ENCODE measurements around the gene TSEN34.

TSEN34 gene

GRCh38 chr19:54178581-54179261 is 12.4 kb upstream of the TSEN34 start:
- H2AFZ ChIP-seq (ENCODE audit: low read depth, low read length) = no peak overlapping the region
- no peak overlapping the region for H4K91ac ChIP-seq (ENCODE audit: low read length)
- H2BK15ac ChIP-seq (ENCODE audit: low read depth, poor library complexity, severe bottlenecking) = no peak overlapping the region
- H2BK120ac ChIP-seq (ENCODE audit: low read depth, low read length) = no peak overlapping the region
- no peak overlapping the region for H3K9ac ChIP-seq (ENCODE audit: low read length)
- peaks cover 34% of the 10 kb centered on the region for H3K79me1 ChIP-seq (replicated peaks; ENCODE audit: low read length, poor library complexity, severe bottlenecking)
- H2BK5ac ChIP-seq (ENCODE audit: low read depth, low read length, poor library complexity, severe bottlenecking) = no peak overlapping the region
- no peak for DNase-seq
- H2BK12ac ChIP-seq (ENCODE audit: low read length in 2 of 2) = peak overlapping the region in 1 of 2 experiments; percentile 3
- no peaks in the 10 kb centered on the region for H3K9me3 ChIP-seq (ENCODE audit: control insufficient read depth, low read length)
- no peak overlapping the region for H3K23ac ChIP-seq (ENCODE audit: low read length in 2 of 2)
- H4K8ac ChIP-seq (ENCODE audit: low read length) = no peak overlapping the region
- no peak overlapping the region for H3K18ac ChIP-seq (ENCODE audit: low read depth in 1 of 2, low read length in 2 of 2)
- H3K14ac ChIP-seq (ENCODE audit: low read length in 2 of 2) = no peak overlapping the region
- no peak overlapping the region for H3K4me3 ChIP-seq (ENCODE audit: insufficient read depth in 1 of 2, low read depth in 1 of 2, low read length in 2 of 2)
- H3K4me1 ChIP-seq (ENCODE audit: control insufficient read depth, insufficient read depth, low read depth, low read length) = peaks cover 4% of the 10 kb centered on the region
- WGBS = 80% methylated on average over 23 of the region's 23 CpGs
- no peak overlapping the region for H3K4me2 ChIP-seq (ENCODE audit: low read length, poor library complexity, severe bottlenecking)
- H3K4ac ChIP-seq (ENCODE audit: low read depth in 1 of 2, low read length in 2 of 2) = no peak overlapping the region
- H3K27me3 ChIP-seq (ENCODE audit: control insufficient read depth in 1 of 2, insufficient read depth in 1 of 2, low read length in 2 of 2) = no peaks in the 10 kb centered on the region
- H2AK5ac ChIP-seq (ENCODE audit: low read length, severe bottlenecking) = no peak overlapping the region
- peaks cover 52 to 64% of the 10 kb centered on the region in 2 experiments for H3K36me3 ChIP-seq (ENCODE audit: control insufficient read depth in 1 of 2, insufficient read depth in 2 of 2, low read depth in 1 of 2, low read length in 2 of 2)
- H3K27ac ChIP-seq (ENCODE audit: low read length, poor library complexity, severe bottlenecking) = no peak overlapping the region

- Histone ChIP-seq H2BK12ac (ENCODE audit: low read length in 2 of 2) (no peak overlapping the region), H4K8ac (ENCODE audit: low read length) (no peak overlapping the region), H3K9ac (ENCODE audit: low read length) (no peak overlapping the region), H2BK15ac (ENCODE audit: low read depth, poor library complexity, severe bottlenecking) (no peak overlapping the region), H3K4ac (ENCODE audit: low read depth in 1 of 2, low read length in 2 of 2) (no peak overlapping the region), H3K23ac (ENCODE audit: low read length in 2 of 2) (no peak overlapping the region), H3K27me3 (ENCODE audit: control insufficient read depth in 1 of 2, insufficient read depth in 1 of 2, low read length in 2 of 2) (no peaks in the 10 kb centered on the region), H2AK5ac (ENCODE audit: low read length, severe bottlenecking) (no peak overlapping the region), H3K79me1 (replicated peaks; ENCODE audit: low read length, poor library complexity, severe bottlenecking) (peaks cover 38% of the 10 kb centered on the region), H3K9me3 (ENCODE audit: control insufficient read depth, low read length) (no peaks in the 10 kb centered on the region), H2AFZ (ENCODE audit: low read depth, low read length) (no peak overlapping the region), H3K4me3 (ENCODE audit: insufficient read depth in 1 of 2, low read depth in 1 of 2, low read length in 2 of 2) (no peak overlapping the region), H3K4me2 (ENCODE audit: low read length, poor library complexity, severe bottlenecking) (no peak overlapping the region), H2BK120ac (ENCODE audit: low read depth, low read length) (no peak overlapping the region), H3K18ac (ENCODE audit: low read depth in 1 of 2, low read length in 2 of 2) (no peak overlapping the region), H3K36me3 (ENCODE audit: control insufficient read depth in 1 of 2, insufficient read depth in 2 of 2, low read depth in 1 of 2, low read length in 2 of 2) (peaks cover 56 to 59% of the 10 kb centered on the region in 2 experiments), H3K27ac (ENCODE audit: low read length, poor library complexity, severe bottlenecking) (no peak overlapping the region), H3K14ac (ENCODE audit: low read length in 2 of 2) (no peak overlapping the region), H3K4me1 (ENCODE audit: control insufficient read depth, insufficient read depth, low read depth, low read length) (peaks cover 2% of the 10 kb centered on the region), H4K91ac (ENCODE audit: low read length) (peak overlapping the region; percentile 54), H2BK5ac (ENCODE audit: low read depth, low read length, poor library complexity, severe bottlenecking) (no peak overlapping the region)
- DNase-seq = no peak
- 94% methylated on average over 10 of the region's 10 CpGs for WGBS
Measured at GRCh38 chr19:54179262-54179852, 11.8 kb upstream of the TSEN34 start.

GRCh38 chr19:54179921-54180461 is 11.1 kb upstream of the TSEN34 start:
- Histone ChIP-seq H4K8ac (ENCODE audit: low read length) (no peak overlapping the region), H2BK5ac (ENCODE audit: low read depth, low read length, poor library complexity, severe bottlenecking) (no peak overlapping the region), H3K14ac (ENCODE audit: low read length in 2 of 2) (no peak overlapping the region), H3K9ac (ENCODE audit: low read length) (no peak overlapping the region), H3K4me2 (ENCODE audit: low read length, poor library complexity, severe bottlenecking) (no peak overlapping the region), H2BK120ac (ENCODE audit: low read depth, low read length) (no peak overlapping the region), H3K27me3 (ENCODE audit: control insufficient read depth in 1 of 2, insufficient read depth in 1 of 2, low read length in 2 of 2) (no peaks in the 10 kb centered on the region), H3K4me3 (ENCODE audit: insufficient read depth in 1 of 2, low read depth in 1 of 2, low read length in 2 of 2) (no peak overlapping the region), H3K79me1 (replicated peaks; ENCODE audit: low read length, poor library complexity, severe bottlenecking) (peaks cover 39% of the 10 kb centered on the region), H2BK12ac (ENCODE audit: low read length in 2 of 2) (no peak overlapping the region), H3K4ac (ENCODE audit: low read depth in 1 of 2, low read length in 2 of 2) (no peak overlapping the region), H3K23ac (ENCODE audit: low read length in 2 of 2) (no peak overlapping the region), H3K36me3 (ENCODE audit: control insufficient read depth in 1 of 2, insufficient read depth in 2 of 2, low read depth in 1 of 2, low read length in 2 of 2) (peaks cover 56% of the 10 kb centered on the region in 2 experiments), H4K91ac (ENCODE audit: low read length) (peak overlapping the region; percentile 54), H3K27ac (ENCODE audit: low read length, poor library complexity, severe bottlenecking) (no peak overlapping the region), H3K18ac (ENCODE audit: low read depth in 1 of 2, low read length in 2 of 2) (peak overlapping the region in 1 of 2 experiments; percentile 14), H2BK15ac (ENCODE audit: low read depth, poor library complexity, severe bottlenecking) (no peak overlapping the region), H3K4me1 (ENCODE audit: control insufficient read depth, insufficient read depth, low read depth, low read length) (peaks cover 2% of the 10 kb centered on the region), H3K9me3 (ENCODE audit: control insufficient read depth, low read length) (no peaks in the 10 kb centered on the region), H2AFZ (ENCODE audit: low read depth, low read length) (no peak overlapping the region), H2AK5ac (ENCODE audit: low read length, severe bottlenecking) (no peak overlapping the region)
- WGBS = 55% methylated on average over 10 of the region's 10 CpGs
- peak; percentile 89 for DNase-seq

- H3K4ac ChIP-seq (ENCODE audit: low read depth in 1 of 2, low read length in 2 of 2) = no peak overlapping the region
- H2BK15ac ChIP-seq (ENCODE audit: low read depth, poor library complexity, severe bottlenecking) = no peak overlapping the region
- H2AK5ac ChIP-seq (ENCODE audit: low read length, severe bottlenecking) = no peak overlapping the region
- H2AFZ ChIP-seq (ENCODE audit: low read depth, low read length) = no peak overlapping the region
- H3K4me1 ChIP-seq (ENCODE audit: control insufficient read depth, insufficient read depth, low read depth, low read length) = peaks cover 2% of the 10 kb centered on the region
- 97% methylated on average over 37 of the region's 37 CpGs for WGBS
- H2BK120ac ChIP-seq (ENCODE audit: low read depth, low read length) = no peak overlapping the region
- no peak overlapping the region for H3K4me2 ChIP-seq (ENCODE audit: low read length, poor library complexity, severe bottlenecking)
- H3K18ac ChIP-seq (ENCODE audit: low read depth in 1 of 2, low read length in 2 of 2) = no peak overlapping the region
- no peaks in the 10 kb centered on the region for H3K27me3 ChIP-seq (ENCODE audit: control insufficient read depth in 1 of 2, insufficient read depth in 1 of 2, low read length in 2 of 2)
- no peak overlapping the region for H4K8ac ChIP-seq (ENCODE audit: low read length)
- no peak overlapping the region for H3K9ac ChIP-seq (ENCODE audit: low read length)
- H3K36me3 ChIP-seq (ENCODE audit: control insufficient read depth in 1 of 2, insufficient read depth in 2 of 2, low read depth in 1 of 2, low read length in 2 of 2) = peaks cover 51 to 52% of the 10 kb centered on the region in 2 experiments
- H4K91ac ChIP-seq (ENCODE audit: low read length) = no peak overlapping the region
- no peak overlapping the region for H2BK5ac ChIP-seq (ENCODE audit: low read depth, low read length, poor library complexity, severe bottlenecking)
- no peak overlapping the region for H3K14ac ChIP-seq (ENCODE audit: low read length in 2 of 2)
- no peak for DNase-seq
- no peak overlapping the region for H2BK12ac ChIP-seq (ENCODE audit: low read length in 2 of 2)
- no peak overlapping the region for H3K27ac ChIP-seq (ENCODE audit: low read length, poor library complexity, severe bottlenecking)
- H3K9me3 ChIP-seq (ENCODE audit: control insufficient read depth, low read length) = no peaks in the 10 kb centered on the region
- peaks cover 41% of the 10 kb centered on the region for H3K79me1 ChIP-seq (replicated peaks; ENCODE audit: low read length, poor library complexity, severe bottlenecking)
- no peak overlapping the region for H3K4me3 ChIP-seq (ENCODE audit: insufficient read depth in 1 of 2, low read depth in 1 of 2, low read length in 2 of 2)
- H3K23ac ChIP-seq (ENCODE audit: low read length in 2 of 2) = no peak overlapping the region
Measured at GRCh38 chr19:54180691-54181091, 10.4 kb upstream of the TSEN34 start.

Measured in mesenchymal stem cell (in vitro differentiated cells and primary cell).